HG03175 (cell line): ENCODE data around the gene SLIT3.

ENCODE experiments used
- ATAC-seq: cut with Tn5 transposase; IDR thresholded peaks from one replicate; pipeline ENCODE4 v1.9.1; 2021; ENCODE audit warnings: mild to moderate bottlenecking, moderate library complexity; ENCODE audit not compliant: unreplicated experiment

SLIT3 gene

GRCh38 chr5:168903061-168903460 is 397.9 kb downstream of the SLIT3 start:
- ATAC-seq = no peak

DNA sequence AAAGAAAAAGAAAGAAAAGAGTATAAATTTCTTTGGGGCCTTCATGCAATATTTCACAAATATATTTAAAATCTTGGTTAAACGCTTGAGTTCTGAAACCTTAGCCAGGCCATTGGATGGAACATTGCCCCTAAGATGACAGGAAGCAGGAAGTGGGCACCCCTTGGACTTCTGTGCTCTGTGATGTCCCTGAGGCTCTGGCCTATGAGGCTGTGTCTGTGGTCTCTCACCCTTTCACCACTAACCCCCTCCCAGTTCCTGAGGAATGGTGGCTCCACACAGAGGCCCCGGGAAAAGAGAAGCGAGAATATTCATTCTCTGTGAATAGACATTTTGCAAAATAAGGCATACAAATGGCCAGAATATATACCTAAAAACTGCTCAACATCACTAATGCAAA is 401.3 kb downstream of the SLIT3 start:
- ATAC-seq = no peak

GRCh38 chr5:168899264-168899663 is 401.7 kb downstream of the SLIT3 start:
- no peak for ATAC-seq

- ATAC-seq = no peak
Observed at GRCh38 chr5:168898247-168898911, 402.6 kb downstream of the SLIT3 start.

GRCh38 chr5:168897387-168898122 is 403.4 kb downstream of the SLIT3 start:
- ATAC-seq = no peak

- ATAC-seq = no peak
Observed at GRCh38 chr5:168895295-168896071, 405.5 kb downstream of the SLIT3 start.

DNA sequence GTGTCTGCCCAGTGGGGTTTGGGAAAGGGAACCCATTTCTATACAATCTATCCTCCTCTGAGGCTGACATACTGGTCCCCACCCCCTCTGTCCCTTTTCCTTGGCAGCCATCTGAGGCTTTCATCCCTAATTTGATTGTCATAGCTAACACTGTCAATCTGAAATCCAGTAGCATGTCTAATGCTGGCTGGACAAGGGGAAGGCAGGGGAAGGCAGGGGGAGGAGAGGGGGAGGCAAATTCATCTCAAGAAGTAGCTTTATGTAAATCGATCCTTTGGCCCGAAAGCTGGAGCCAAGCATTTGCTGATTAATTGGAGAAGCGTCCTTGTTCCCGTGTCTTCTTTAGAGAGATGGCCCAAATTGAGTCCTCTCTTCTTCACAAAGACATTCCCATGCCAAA is 407.7 kb downstream of the SLIT3 start:
- ATAC-seq = no peak

DNA sequence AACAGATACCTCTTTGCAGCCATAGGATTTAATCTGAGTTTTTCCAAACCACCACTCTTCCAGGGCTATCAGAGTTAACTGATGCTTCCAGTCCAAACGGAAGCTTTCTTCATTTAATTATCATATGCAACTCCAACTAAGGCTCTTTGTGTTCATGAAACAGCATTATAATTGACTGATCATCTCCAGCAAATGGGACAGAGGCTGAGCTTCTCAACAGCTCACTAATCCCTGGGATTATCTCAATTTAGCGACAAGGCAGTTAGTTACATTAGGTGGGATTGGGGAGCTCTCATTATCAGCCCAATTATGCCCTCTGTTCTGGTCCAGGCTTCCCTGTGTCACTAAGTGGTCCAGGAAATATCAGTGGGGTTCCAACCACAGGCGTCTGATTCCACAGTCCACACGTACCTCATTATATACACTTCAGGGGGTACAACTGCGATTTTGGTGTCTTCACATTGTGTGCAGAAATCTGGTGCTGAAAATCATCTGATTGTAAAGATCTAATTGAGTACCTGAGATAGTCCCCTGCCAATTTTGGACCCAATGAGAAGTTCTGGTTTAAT is 408.2 kb downstream of the SLIT3 start:
- no peak for ATAC-seq

DNA sequence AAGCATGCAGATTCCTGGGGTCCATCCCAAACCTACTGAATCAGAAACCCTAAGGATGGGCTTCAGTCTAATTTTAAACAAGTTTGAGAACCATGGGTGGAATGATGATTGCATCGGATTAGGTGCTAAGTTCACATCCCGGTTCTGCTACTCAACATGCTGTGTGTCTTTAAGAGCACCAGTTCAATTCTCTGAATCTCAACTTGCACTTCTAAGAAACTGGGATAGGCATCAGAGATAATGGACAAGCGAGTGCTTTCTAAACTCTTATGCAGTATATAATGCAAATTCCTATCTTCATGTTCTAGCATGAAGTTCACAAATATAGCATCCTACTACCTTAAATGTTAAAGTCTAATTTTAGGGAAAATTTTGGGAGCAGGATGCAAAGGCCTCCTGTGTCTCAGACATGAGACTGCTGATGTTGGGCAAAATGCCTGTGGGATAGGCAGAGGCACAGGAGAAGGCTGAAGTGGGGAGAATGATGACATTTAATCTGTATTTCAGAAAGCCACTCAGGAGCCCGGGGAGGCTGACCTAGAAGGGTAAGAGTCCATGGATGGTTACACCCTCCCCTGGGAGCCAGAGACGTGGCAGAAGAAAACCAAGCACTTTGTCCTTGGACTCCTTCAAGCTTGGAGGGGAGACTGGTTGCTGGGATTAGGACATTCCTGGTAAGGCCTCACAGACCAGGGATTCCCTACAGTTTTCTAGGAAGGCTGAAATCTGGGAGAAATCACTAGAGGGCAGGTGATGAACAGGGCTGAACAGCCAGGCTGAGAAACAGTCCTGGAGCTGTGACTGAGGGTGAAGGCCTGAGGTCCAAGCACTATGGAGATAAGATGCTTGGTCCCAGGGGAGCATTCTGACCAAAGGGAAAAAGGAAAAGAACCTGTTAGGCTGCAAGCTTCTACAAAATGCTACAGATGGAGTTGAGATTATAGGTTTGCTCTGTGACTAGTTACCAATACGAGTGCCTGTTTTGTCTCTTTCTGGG is 409.8 kb downstream of the SLIT3 start:
- ATAC-seq = no peak

DNA sequence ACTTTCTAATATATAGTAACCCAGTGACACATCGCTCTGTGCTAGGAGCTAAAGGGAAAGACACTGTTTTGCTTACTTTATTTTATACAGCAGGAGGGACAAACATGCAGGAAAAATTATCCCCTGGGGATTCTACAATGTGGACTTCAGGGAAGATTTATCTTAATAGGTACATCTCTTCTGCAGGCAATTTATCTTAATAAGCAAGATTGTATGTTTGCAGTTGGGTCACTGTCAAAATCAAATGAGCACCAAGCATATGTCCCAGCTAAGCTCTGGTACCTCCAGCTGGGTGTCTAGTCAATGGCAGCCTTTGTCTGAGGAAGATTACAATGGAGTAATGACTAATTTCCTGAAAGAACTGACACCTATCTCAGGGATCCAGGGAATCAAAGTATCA is 411.9 kb downstream of the SLIT3 start:
- ATAC-seq = no peak

DNA sequence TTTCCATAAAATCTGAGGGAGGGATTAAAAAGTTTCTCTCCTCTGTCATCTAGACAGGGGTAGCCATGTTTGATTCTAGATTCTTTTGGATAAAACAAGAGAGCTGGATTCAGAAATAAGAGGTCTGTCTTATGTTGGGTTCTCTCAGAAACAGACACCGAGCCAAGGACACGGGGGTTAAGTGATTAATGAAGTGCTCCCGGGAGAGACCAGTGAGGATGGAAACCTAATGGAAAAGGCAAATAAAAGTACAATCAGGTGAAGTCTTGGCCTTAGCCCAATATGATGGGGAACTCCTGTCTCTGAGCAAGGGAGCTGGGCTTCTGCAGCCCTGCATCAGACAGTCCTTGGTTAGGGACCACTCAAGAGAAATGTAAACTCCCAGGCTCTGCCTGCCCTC is 413.0 kb downstream of the SLIT3 start:
- ATAC-seq = no peak

DNA sequence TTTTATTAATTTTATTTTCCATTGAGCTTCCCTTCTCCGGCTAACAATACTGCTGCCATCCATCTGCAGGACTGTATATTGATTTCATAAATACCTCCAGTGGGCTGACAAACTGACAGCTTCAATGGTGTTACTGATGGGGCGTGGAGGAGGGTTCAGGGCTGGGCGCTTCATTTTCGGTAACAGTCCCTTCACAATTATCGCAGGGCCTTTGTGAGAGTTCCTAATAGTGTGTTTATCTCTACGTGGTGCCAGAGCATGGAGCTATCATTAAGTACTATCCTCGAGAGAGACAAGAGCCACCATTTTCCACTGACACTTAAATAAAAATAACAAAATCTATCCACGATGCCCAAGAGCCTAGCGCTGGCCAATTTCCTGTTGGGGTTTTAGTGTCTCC is 414.8 kb downstream of the SLIT3 start:
- no peak for ATAC-seq

DNA sequence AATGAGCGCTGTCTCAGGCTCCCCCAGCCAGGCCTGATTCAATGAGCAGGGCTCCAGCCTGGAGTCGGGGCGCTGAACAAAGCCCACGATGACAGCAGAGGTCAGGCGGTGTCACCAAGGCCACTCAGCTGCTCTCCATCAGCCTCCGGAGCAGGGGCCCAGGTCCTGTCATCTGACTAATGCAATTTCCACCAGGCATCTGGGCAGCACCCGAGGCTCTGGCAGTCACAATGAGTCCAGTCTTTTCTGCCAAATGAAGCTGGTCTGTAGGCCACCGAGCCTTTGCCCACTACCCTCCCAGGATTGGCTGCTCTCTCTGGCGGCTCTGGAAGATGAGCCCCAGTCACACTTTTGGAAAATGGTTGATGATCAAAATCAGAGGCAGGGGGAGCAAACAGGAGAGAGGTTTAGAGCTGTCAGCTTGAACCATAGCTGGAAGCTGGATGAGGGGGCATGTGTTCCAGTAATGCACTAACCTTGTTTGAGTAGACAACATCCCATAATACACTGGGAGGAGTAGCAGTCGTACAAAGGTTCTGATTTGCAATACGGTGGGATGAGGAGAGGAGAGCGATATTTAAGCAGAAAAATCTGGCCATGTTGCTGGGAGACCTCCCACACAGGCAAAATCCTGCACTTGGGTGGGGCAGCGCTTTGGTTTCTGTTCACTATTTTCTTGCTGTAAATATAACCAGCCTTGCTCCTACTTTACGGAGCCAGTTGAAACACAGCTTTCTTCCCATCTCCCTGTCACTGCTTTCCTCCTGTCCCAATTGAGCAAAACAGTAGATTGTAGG is 415.4 kb downstream of the SLIT3 start:
- ATAC-seq = no peak

- no peak for ATAC-seq
Observed at GRCh38 chr5:168883991-168884390, 416.9 kb downstream of the SLIT3 start.

DNA sequence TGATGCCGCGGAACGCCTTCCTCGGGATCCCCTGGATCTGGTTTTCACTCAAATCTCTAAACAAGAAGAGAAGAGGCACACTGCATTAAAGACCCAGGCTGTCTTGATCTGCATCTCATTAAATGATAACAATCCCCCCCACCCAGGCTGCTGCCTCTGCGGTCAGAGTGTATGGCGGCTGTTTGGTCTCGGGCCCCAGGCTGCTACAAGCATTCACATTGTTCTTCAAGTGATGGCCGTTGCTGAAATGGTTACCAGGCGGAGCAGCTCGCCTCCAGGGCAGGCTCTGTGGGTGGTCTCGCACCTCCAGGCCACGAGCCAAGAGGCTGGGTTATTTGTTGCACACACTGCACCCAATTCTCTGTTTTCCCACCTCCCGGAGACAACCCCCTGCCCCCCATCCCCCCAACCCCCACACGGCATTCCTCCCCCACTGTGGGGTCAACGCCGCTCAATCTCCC is 417.6 kb downstream of the SLIT3 start:
- no peak for ATAC-seq

DNA sequence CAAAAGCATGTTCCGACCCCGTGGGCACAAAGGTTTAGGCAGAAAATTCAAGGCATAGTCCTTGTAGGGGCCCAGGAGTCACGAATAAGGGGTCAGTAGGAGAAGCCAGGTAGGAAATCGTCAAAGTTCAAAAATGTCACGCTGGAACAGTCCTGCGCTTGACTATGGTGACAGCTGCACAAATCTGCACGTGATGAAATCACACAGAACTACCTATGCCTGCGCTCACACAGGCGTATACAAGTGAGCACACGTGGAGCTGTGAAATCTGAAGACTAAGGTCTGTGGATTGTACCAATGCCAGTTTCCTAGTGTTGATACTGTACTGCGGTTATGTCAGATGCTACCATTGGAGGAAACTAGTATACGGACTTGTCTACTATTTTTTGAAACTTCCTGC is 418.7 kb downstream of the SLIT3 start:
- ATAC-seq = no peak

- no peak for ATAC-seq
Observed at GRCh38 chr5:168881427-168882149, 419.4 kb downstream of the SLIT3 start.

GRCh38 chr5:168879929-168880328 is 421.0 kb downstream of the SLIT3 start:
- ATAC-seq = peak; percentile 98

GRCh38 chr5:168879331-168879730 is 421.6 kb downstream of the SLIT3 start:
- peak; percentile 31 for ATAC-seq
